HepG2 (cell line): ENCODE data around the gene ATP4A. TPM values are rescaled to one million over a fixed set of nuclear protein-coding genes. Genes with fewer than 3 reads are reported as not detected.
A peak's percentile ranks its signal among the peaks of the same experiment; 100 is the strongest.

ENCODE experiments used
- AGO2 ChIP-seq: fragments of 200-400 bp; formaldehyde crosslinking; optimal IDR thresholded peaks from 2 replicates; pipeline ENCODE3; 2017; ENCODE audit warnings: mild to moderate bottlenecking, low read depth, low read length, moderate library complexity
- CREB1 ChIP-seq, 2 experiments: fragments of 450-650 bp in 1 of 2; IDR thresholded peaks; 2 replicates each; pipeline ENCODE4 v1.6.1; 2016 to 2017; ENCODE audit warnings: control low read depth in 1 of 2, mild to moderate bottlenecking in 1 of 2, missing compliant biosample characterization in 1 of 2, missing genetic modification characterization in 1 of 2
- HMGA1 ChIP-seq: sonication (generic); formaldehyde crosslinking; conservative IDR thresholded peaks from 2 replicates; pipeline ENCODE4 v1.4.0; 2020; ENCODE audit warnings: missing genetic modification reagents
- KIAA2018 ChIP-seq: sonication (generic); formaldehyde crosslinking; IDR thresholded peaks from 2 replicates; pipeline ENCODE4 v1.5.0; 2020; ENCODE audit warnings: mild to moderate bottlenecking, missing genetic modification reagents, borderline replicate concordance
- MEIS2 ChIP-seq: sonication (generic); formaldehyde crosslinking; IDR thresholded peaks from 2 replicates; pipeline ENCODE4 v1.9.0; 2021; ENCODE audit warnings: mild to moderate bottlenecking, missing genetic modification reagents
- ZNF883 ChIP-seq: sonication (generic); formaldehyde crosslinking; IDR thresholded peaks from 2 replicates; pipeline ENCODE4 v1.5.1; 2020; ENCODE audit warnings: mild to moderate bottlenecking, missing genetic modification reagents; ENCODE audit errors: not compliant biosample characterization
- polyA plus RNA-seq, 8 experiments: library from polyadenylated mRNA; depleted of rRNA in 3 of 8; stranded (reverse) in 7 of 8; unstranded in 1 of 8; fragments of >200 nt; fragmentation: Illumina TruSeq in 4 of 8; extraction: Trizol in 4 of 8; gene quantifications; 2 replicates each; pipeline versions ENCODE4 v1.2.1 to v1.2.3, GENCODE V29; 2011 to 2016; ENCODE audit warnings: low read depth in 4 of 8, missing spikeins in 1 of 8, mixed read lengths in 1 of 8; ENCODE audit not compliant: insufficient read depth in 1 of 8
- total RNA-seq, 5 experiments: library from RNA; depleted of rRNA; stranded (reverse); fragments of >200 nt; fragmentation: Illumina TruSeq; extraction: Trizol; gene quantifications; 2 replicates each; pipeline ENCODE4 v1.2.3, GENCODE V29; 2016; ENCODE audit warnings: low read depth in 1 of 5
- TF ChIP-seq, protein P1 (sequence below): sonication (generic); formaldehyde crosslinking; IDR thresholded peaks from 2 replicates; pipeline ENCODE4 v1.5.1; 2020; ENCODE audit warnings: mild to moderate bottlenecking, missing genetic modification reagents, moderate library complexity

The ATP4A gene
- total and polyA plus RNA-seq, 2 of the 13 experiments (the other 11 are each of a cell fraction or from before 2014, with no cell fraction given), result 0.08 to 0.11 TPM

DNA sequence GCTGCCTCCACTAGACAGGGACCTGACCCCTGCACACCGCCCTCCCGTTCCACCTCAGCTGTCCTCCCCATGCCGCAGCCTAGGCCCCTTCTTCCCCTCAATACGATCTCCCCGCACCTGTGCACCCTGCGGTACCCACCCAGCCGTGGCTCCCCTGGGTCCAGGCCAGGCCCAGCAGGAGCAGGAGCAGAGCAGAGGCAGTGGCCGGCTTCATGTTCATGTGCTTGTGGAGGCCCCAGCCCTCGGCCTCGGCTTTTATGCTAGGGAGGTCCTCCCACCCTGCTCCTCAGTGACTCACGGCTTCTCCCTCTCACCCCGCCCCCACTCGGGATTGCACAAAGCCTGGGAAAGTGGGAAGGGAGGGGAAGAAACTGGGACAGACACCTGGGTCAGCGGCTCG, 61.8 kb downstream of the ATP4A start (continued):
- TF ChIP-seq ZNF883 (no peak), CREB1 (IDR thresholded peaks at IDR 0.05) (no peak), CREB1 (CRISPR knock-in tag; IDR thresholded peaks at IDR 0.05) (no peak), MEIS2 (CRISPR knock-in tag) (no peak), KIAA2018 (CRISPR knock-in tag) (no peak), HMGA1 (CRISPR knock-in tag) (no peak), AGO2 (peak; percentile 52)
- TF ChIP-seq, protein P1, sequence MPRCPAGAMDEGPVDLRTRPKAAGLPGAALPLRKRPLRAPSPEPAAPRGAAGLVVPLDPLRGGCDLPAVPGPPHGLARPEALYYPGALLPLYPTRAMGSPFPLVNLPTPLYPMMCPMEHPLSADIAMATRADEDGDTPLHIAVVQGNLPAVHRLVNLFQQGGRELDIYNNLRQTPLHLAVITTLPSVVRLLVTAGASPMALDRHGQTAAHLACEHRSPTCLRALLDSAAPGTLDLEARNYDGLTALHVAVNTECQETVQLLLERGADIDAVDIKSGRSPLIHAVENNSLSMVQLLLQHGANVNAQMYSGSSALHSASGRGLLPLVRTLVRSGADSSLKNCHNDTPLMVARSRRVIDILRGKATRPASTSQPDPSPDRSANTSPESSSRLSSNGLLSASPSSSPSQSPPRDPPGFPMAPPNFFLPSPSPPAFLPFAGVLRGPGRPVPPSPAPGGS, result no peak
